ENCODE data around the gene DEPDC7.

The DEPDC7 gene

DNA sequence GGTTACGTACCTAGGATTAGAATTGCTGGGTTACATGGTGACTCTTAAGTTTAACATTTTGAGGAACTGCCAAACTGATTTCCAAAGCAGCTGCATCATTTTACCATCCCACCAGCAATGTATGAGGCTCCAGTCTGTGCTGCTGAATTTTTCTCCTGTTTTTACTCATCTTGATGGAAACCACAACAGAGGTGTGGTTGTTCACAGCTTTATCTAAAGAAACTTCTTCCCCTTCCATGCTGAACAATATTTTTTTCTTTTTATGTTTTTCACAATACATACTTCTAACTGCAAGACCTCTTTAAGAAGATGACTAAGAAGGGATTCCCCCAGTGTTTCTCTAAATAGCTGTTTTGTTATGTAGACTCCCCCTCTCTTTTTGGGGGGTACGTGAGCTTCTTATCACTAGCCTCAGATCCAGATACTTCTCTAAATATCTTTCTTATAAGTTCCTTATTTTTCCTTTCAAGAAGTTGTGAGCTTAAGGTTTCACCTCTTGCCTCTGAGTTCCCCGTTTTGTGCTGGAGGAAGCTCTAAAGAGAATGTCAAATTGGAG lies 47.7 kb downstream of the DEPDC7 start:
- FAIRE-seq, result no peak

DNA sequence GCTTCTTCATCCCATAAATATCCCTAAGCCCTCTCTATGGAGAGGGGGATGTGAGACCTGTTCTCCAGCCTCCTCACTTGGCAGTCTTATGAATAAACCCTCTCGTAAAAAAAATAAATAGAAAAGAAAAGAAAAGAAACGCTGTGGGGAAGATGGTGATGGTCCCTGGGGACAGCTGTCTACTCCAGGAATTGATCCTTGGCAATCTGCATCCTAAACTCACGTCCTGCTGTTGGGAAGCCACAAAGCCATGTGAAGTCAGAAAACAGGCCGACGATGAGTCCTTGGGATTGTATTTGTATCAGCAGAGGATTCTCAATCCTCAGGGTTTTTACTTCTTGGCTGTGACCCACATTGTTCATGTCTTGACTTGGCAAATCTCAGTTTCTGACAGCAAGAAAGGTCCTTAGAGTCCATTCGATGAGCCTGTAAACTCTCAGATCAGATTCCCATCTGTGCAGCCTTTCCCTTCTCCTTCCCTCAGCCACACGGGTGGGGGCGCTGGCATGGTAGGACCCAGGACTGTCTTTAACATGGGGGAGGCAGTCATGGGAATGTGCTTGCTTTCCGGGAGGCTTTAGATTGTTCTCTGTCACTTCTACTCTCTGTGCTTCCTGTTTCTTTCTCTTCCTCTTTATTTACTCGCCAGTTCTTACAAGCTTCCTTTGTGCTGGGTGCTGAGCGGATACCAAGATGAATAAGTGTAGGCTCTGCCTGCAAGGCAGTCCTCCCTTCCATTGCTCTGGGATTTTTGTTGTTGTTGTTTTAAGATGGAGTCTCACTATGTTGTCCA lies 48.6 kb downstream of the DEPDC7 start:
- FAIRE-seq, result no peak

- no peak for FAIRE-seq
Observed at GRCh38 chr11:33064866-33065265, 49.2 kb downstream of the DEPDC7 start.

DNA sequence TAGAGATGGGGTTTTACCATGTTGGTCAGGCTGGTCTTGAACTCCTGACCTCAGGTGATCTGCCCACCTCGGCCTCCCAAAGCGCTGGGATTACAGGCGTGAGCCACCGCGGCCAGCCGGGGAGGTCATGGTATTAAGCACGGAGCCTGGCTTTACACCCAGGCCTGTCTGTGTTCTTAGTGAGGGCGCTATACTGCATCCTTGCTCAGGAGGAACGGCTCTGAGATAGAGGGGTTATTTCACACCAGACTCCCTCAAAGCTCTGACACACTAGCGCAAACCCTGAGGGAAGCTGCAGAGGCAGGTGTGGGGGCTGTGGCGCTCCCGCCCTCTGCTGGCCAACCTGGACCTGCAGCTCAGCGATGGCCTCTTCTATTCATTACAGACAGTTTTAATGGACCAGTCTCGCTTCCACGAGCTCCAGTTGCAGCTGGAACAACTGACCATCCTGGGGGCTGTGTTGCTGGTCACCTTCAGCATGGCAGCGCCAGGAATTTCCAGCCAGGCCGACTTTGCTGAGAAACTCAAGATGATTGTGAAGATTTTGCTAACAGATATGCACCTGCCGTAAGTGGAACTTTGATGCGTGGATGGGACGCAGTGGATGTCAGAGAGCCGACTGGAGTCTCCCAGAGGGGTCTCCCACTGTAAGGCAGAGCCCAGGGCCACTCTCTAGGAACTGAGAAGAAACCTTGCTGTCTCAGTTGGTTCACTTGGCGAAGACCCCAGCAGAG lies 49.9 kb downstream of the DEPDC7 start:
- no peak for FAIRE-seq

DNA sequence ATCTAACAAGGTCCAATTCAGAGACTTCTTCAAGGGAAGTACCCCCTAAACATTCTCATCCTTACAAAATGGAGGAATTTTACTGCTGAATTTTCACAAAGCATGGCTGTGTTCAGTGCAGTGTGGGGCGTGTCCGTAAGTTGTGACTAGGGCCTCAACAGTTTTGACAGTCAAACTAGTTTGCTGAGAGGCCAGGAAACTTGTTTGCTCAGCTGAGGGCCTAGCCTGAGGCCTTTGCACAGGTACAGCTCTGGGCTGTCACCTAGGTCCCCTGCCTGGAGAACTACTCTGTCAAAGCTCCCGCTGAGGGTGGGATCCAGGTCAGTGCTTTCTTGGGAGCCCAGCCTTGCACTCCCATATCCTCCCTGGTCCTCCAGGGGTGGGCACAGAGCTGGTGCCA lies 51.6 kb downstream of the DEPDC7 start:
- FAIRE-seq, result no peak

DNA sequence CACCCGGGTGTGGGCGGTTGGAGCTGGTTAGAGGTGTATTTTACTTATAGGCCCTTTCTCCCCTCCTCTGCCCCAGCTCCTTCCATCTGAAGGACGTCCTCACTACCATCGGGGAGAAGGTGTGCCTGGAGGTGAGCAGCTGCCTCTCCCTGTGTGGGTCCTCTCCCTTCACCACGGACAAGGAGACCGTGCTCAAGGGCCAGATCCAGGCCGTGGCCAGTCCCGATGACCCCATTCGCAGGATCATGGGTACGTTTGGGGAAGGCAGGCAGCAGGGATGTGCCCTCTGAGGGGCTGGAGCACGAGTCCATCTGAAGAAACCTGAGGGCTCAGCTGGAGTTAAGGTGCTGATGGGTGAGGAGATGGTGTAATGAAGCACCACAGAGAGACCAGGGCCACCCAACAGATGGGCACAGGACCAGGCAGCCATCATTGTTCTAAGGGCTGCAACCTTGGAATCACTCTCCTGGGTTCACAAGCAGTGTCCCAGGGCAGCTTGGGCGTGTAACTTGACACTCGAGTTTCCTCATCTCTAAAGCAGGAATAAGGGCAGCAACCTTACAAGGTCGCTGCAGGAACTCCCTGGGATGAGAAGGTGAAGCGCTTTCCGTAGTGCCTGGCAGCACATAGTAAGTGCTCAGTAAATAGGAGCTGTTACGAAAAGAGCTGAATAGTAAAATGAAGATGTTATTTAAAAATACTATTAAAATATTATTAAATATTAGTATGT lies 53.1 kb downstream of the DEPDC7 start:
- FAIRE-seq, result no peak

DNA sequence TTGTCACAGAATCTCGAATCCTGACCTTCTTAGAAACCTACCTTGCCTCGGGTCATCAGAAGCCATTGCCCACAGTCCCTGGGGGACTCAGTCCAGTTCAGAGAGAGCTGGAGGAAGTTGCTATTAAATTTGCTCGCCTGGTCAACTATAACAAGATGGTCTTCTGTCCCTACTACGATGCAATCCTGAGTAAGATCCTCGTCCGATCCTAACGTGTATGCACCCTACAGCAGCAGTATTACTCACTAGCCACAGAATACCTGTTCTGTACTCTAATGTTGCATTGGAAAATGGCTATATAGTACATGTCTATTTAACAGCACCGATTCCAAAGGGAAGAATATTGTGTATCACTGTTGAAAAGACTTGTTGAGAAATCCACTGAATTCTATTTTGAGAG lies 56.8 kb downstream of the DEPDC7 start:
- FAIRE-seq, result no peak

All from endometrium (tissue), 2 donors.